OCI-LY1 (cell line): ENCODE measurements around the gene TMEM62.

ENCODE experiments used
- H2AFZ ChIP-seq: fragments of 200-600 bp; sonication (generic), shearing (Covaris generic); 2 replicates; pipeline ENCODE4 v1.6.0; 2014; ENCODE audit warnings: antibody characterized with exemption, mild to moderate bottlenecking, low read length
- H3F3A ChIP-seq: fragments of 200-600 bp; sonication (generic), shearing (Covaris generic); 2 replicates; pipeline ENCODE4 v1.6.0; 2014; ENCODE audit warnings: mild to moderate bottlenecking, antibody characterized with exemption, low read length, moderate library complexity; ENCODE audit not compliant: insufficient read depth
- H3K27ac ChIP-seq: fragments of 200-600 bp; sonication (generic); 2 replicates; pipeline ENCODE4 v1.5.1; 2014; ENCODE audit warnings: low read length, mixed run types, mild to moderate bottlenecking, low read depth; ENCODE audit not compliant: poor library complexity, severe bottlenecking
- H3K27me3 ChIP-seq: fragments of 200-600 bp; sonication (generic); 2 replicates; pipeline ENCODE4 v1.6.0; 2014; ENCODE audit warnings: antibody characterized with exemption, mild to moderate bottlenecking, low read length, moderate library complexity; ENCODE audit not compliant: insufficient read depth
- H3K36me3 ChIP-seq: fragments of 200-600 bp; sonication (generic); 2 replicates; pipeline ENCODE4 v1.6.1; 2014; ENCODE audit warnings: mild to moderate bottlenecking, antibody characterized with exemption, low read length, moderate library complexity, mixed read lengths; ENCODE audit not compliant: insufficient read depth
- H3K4me1 ChIP-seq: fragments of 200-600 bp; sonication (generic); 2 replicates; pipeline ENCODE4 v1.5.1; 2014; ENCODE audit warnings: mild to moderate bottlenecking, low read length, moderate library complexity; ENCODE audit not compliant: insufficient read depth, severe bottlenecking
- H3K4me2 ChIP-seq: fragments of 200-600 bp; sonication (generic), shearing (Covaris generic); 2 replicates; pipeline ENCODE4 v1.6.1; 2014; ENCODE audit warnings: low read length
- H3K4me3 ChIP-seq: fragments of 200-600 bp; sonication (generic); 2 replicates; pipeline ENCODE4 v1.5.1; 2014; ENCODE audit warnings: low read length, low read depth, mild to moderate bottlenecking, mixed read lengths; ENCODE audit not compliant: poor library complexity, severe bottlenecking
- H3K79me2 ChIP-seq: fragments of 200-600 bp; shearing (Covaris generic); 2 replicates; pipeline ENCODE4 v1.6.1; 2016; ENCODE audit warnings: mixed run types, low read length, mixed read lengths; ENCODE audit not compliant: insufficient read depth
- H3K9ac ChIP-seq: fragments of 200-600 bp; sonication (generic), shearing (Covaris generic); 2 replicates; pipeline ENCODE4 v1.6.1; 2014; ENCODE audit warnings: mild to moderate bottlenecking, low read length, mixed read lengths
- H3K9me2 ChIP-seq: fragments of 200-600 bp; sonication (generic), shearing (Covaris generic); 2 replicates; pipeline ENCODE4 v1.6.1; 2014; ENCODE audit warnings: low read depth, mild to moderate bottlenecking, low read length, mixed read lengths
- H3K9me3 ChIP-seq: fragments of 200-600 bp; shearing (Covaris generic); 2 replicates; pipeline ENCODE4 v1.6.1; 2014; ENCODE audit warnings: low read length, mixed read lengths
- H4K20me1 ChIP-seq: fragments of 200-600 bp; sonication (generic), shearing (Covaris generic); 2 replicates; pipeline ENCODE4 v1.6.0; 2016; ENCODE audit warnings: mild to moderate bottlenecking, low read length; ENCODE audit not compliant: insufficient read depth
- CTCF ChIP-seq: fragments of 200-600 bp; sonication (generic), shearing (Covaris generic); IDR thresholded peaks from 2 replicates; pipeline ENCODE4 v1.5.1; 2017; ENCODE audit warnings: mild to moderate bottlenecking, antibody characterized with exemption, low read length, moderate library complexity, mixed read lengths
- EZH2 ChIP-seq: fragments of 200-600 bp; sonication (generic), shearing (Covaris generic); IDR thresholded peaks from 2 replicates; pipeline ENCODE4 v1.8.0; 2017; ENCODE audit warnings: borderline replicate concordance, mixed run types, mild to moderate bottlenecking, antibody characterized with exemption, low read length, moderate library complexity, mixed read lengths

TMEM62 gene

GRCh38 chr15:43211224-43211735 lies 77.9 kb downstream of the TMEM62 start:
- Histone ChIP-seq H3K4me3 (no peak overlapping the region), H4K20me1 (no peaks in the 10 kb centered on the region), H3K27ac (no peak overlapping the region), H3K36me3 (no peaks in the 10 kb centered on the region), H3K4me2 (no peak overlapping the region), H3K9me3 (no peaks in the 10 kb centered on the region), H3K9ac (no peak overlapping the region), H2AFZ (no peak overlapping the region), H3F3A (no peaks in the 10 kb centered on the region), H3K4me1 (no peaks in the 10 kb centered on the region), H3K9me2 (no peaks in the 10 kb centered on the region), H3K27me3 (peaks cover 14% of the 10 kb centered on the region), H3K79me2 (no peaks in the 10 kb centered on the region)
- TF ChIP-seq CTCF (no peak), EZH2 (no peak)

- H3K4me1 ChIP-seq, result no peaks in the 10 kb centered on the region
- no peak overlapping the region for H3K4me2 ChIP-seq
- no peaks in the 10 kb centered on the region for H3K79me2 ChIP-seq
- H2AFZ ChIP-seq, result no peak overlapping the region
- TF ChIP-seq EZH2 (no peak), CTCF (no peak)
- peaks cover 14% of the 10 kb centered on the region for H3K27me3 ChIP-seq
- H3K9ac ChIP-seq, result no peak overlapping the region
- H3K27ac ChIP-seq, result no peak overlapping the region
- no peaks in the 10 kb centered on the region for H3K9me3 ChIP-seq
- H3K4me3 ChIP-seq, result no peak overlapping the region
- no peaks in the 10 kb centered on the region for H3K9me2 ChIP-seq
- H3K36me3 ChIP-seq, result no peaks in the 10 kb centered on the region
- no peaks in the 10 kb centered on the region for H4K20me1 ChIP-seq
- no peaks in the 10 kb centered on the region for H3F3A ChIP-seq
Measured at GRCh38 chr15:43212299-43212698, 78.9 kb downstream of the TMEM62 start.

- no peak overlapping the region for H3K4me2 ChIP-seq
- no peaks in the 10 kb centered on the region for H3K36me3 ChIP-seq
- no peaks in the 10 kb centered on the region for H4K20me1 ChIP-seq
- H3K4me3 ChIP-seq, result no peak overlapping the region
- no peak overlapping the region for H3K27ac ChIP-seq
- H3K4me1 ChIP-seq, result no peaks in the 10 kb centered on the region
- H2AFZ ChIP-seq, result no peak overlapping the region
- H3K79me2 ChIP-seq, result no peaks in the 10 kb centered on the region
- no peaks in the 10 kb centered on the region for H3F3A ChIP-seq
- no peaks in the 10 kb centered on the region for H3K9me2 ChIP-seq
- no peak overlapping the region for H3K9ac ChIP-seq
- H3K27me3 ChIP-seq, result peaks cover 14% of the 10 kb centered on the region
- no peaks in the 10 kb centered on the region for H3K9me3 ChIP-seq
- TF ChIP-seq CTCF, result no peak
- TF ChIP-seq EZH2, result no peak
Measured at GRCh38 chr15:43212951-43213350, 79.6 kb downstream of the TMEM62 start.
